T-helper 17 cell (primary cell): Measurements from ENCODE around the gene OR1J4. TPM values are rescaled to one million over a fixed set of nuclear protein-coding genes. Genes with fewer than 3 reads are reported as not detected.
"Not testable (repeated sequence)": the region's sequence is repeated elsewhere in the genome, so short reads cannot be mapped to it uniquely, and the experiment has no call there.

Experiments used
- ATAC-seq: fragments of 150-1000 bp; cut with Tn5 transposase; 2 replicates; pipeline ENCODE4 v1.10.0; 2021; ENCODE audit warnings: mild to moderate bottlenecking, moderate library complexity
- DNase-seq, 3 donors: peaks; one replicate each; pipeline versions ENCODE4 v3.0.0 to v3.0.0-alpha.2; 2020 to 2021
- H3K9me3 ChIP-seq: one replicate; pipeline ENCODE4 v1.7.0; 2013; ENCODE audit warnings: low read length, mild to moderate bottlenecking; ENCODE audit not compliant: control insufficient read depth, poor library complexity, severe bottlenecking
- H3K27ac Mint-ChIP-seq: one replicate; pipeline ENCODE4 v1.8.0; 2022; ENCODE audit warnings: mild to moderate bottlenecking, moderate library complexity, mixed read lengths
- H3K27me3 Mint-ChIP-seq: one replicate; pipeline ENCODE4 v1.8.0; 2022; ENCODE audit warnings: mixed read lengths
- H3K36me3 Mint-ChIP-seq: one replicate; pipeline ENCODE4 v1.8.0; 2022; ENCODE audit warnings: low read depth, mixed read lengths
- H3K4me1 Mint-ChIP-seq: one replicate; pipeline ENCODE4 v1.8.0; 2022; ENCODE audit warnings: mild to moderate bottlenecking, mixed read lengths
- H3K4me3 Mint-ChIP-seq: one replicate; pipeline ENCODE4 v1.8.0; 2022; ENCODE audit warnings: mild to moderate bottlenecking, moderate library complexity, mixed read lengths
- total RNA-seq, 4 donors: library from RNA in 2 of 4; stranded (reverse) in 2 of 4; gene quantifications; one replicate each; pipeline ENCODE4 v1.2.3 and lab custom pipeline; 2022 to 2026

OR1J4 gene
- total RNA-seq, 2 donors from 2014 or later = 0.40 to 0.50 TPM

GRCh38 chr9:122536134-122536533 lies 17.2 kb downstream of the OR1J4 start:
- Mint-ChIP-seq H3K27me3 (peaks cover 6% of the 10 kb centered on the region), H3K27ac (no peak overlapping the region), H3K4me3 (no peak overlapping the region), H3K4me1 (peaks cover 6% of the 10 kb centered on the region), H3K36me3 (no peaks in the 10 kb centered on the region)
- ATAC-seq = no peak
- H3K9me3 ChIP-seq = no peaks in the 10 kb centered on the region
- DNase-seq = no peak

GRCh38 chr9:122537066-122537465 lies 18.1 kb downstream of the OR1J4 start:
- not testable (repeated sequence) for H3K4me3 Mint-ChIP-seq, H3K27ac Mint-ChIP-seq, H3K4me1 Mint-ChIP-seq, DNase-seq, H3K9me3 ChIP-seq, H3K36me3 Mint-ChIP-seq, ATAC-seq
- H3K27me3 Mint-ChIP-seq = peaks cover 14% of the 10 kb centered on the region

- Mint-ChIP-seq H3K36me3 (no peaks in the 10 kb centered on the region), H3K4me1 (peaks cover 6% of the 10 kb centered on the region), H3K27me3 (peaks cover 11% of the 10 kb centered on the region), H3K4me3 (no peak overlapping the region), H3K27ac (no peak overlapping the region)
- H3K9me3 ChIP-seq = no peaks in the 10 kb centered on the region
- DNase-seq (no peak), ATAC-seq (no peak)
Observed at GRCh38 chr9:122538757-122539156, 19.8 kb downstream of the OR1J4 start.

GRCh38 chr9:122546196-122546595 lies 27.3 kb downstream of the OR1J4 start:
- Mint-ChIP-seq H3K4me3 (no peak overlapping the region), H3K27ac (no peak overlapping the region), H3K27me3 (peaks cover 9% of the 10 kb centered on the region), H3K36me3 (peaks cover 2% of the 10 kb centered on the region), H3K4me1 (no peaks in the 10 kb centered on the region)
- no peak for DNase-seq
- no peak for ATAC-seq
- no peaks in the 10 kb centered on the region for H3K9me3 ChIP-seq

GRCh38 chr9:122551371-122551770 lies 32.4 kb downstream of the OR1J4 start:
- Mint-ChIP-seq H3K4me1 (no peaks in the 10 kb centered on the region), H3K27me3 (peaks cover 11% of the 10 kb centered on the region), H3K27ac (no peak overlapping the region), H3K4me3 (no peak overlapping the region), H3K36me3 (peaks cover 6% of the 10 kb centered on the region)
- no peaks in the 10 kb centered on the region for H3K9me3 ChIP-seq
- ATAC-seq (no peak), DNase-seq (no peak)

- peaks cover 11% of the 10 kb centered on the region for H3K27me3 Mint-ChIP-seq
Observed at GRCh38 chr9:122552812-122553211, 33.9 kb downstream of the OR1J4 start, which contains the start of gene OR1N2. Gene OR1N2, plus strand, starts transcription at chr9:122553112. Its CDS starts 100 bp downstream, at chr9:122553212.

GRCh38 chr9:122561446-122561845 lies 42.5 kb downstream of the OR1J4 start:
- Mint-ChIP-seq H3K27ac (no peak overlapping the region), H3K27me3 (no peaks in the 10 kb centered on the region), H3K36me3 (no peaks in the 10 kb centered on the region), H3K4me3 (no peak overlapping the region), H3K4me1 (no peaks in the 10 kb centered on the region)
- ATAC-seq (no peak), DNase-seq (no peak)
- H3K9me3 ChIP-seq = no peaks in the 10 kb centered on the region

More at GRCh38 chr9:122552812-122553211, 33.9 kb downstream of the OR1J4 start, which contains the start of gene OR1N2:
- no peak within 1 kb of the TSS for H3K4me3 Mint-ChIP-seq
- no peak for ATAC-seq
- no peaks in the 10 kb centered on the region for H3K4me1 Mint-ChIP-seq
- no peak within 1 kb of the TSS for H3K27ac Mint-ChIP-seq
- DNase-seq = no peak
- H3K36me3 Mint-ChIP-seq = peaks cover 6% of the 10 kb centered on the region
- no peaks in the 10 kb centered on the region for H3K9me3 ChIP-seq

- H3K27me3 Mint-ChIP-seq = no peaks in the 10 kb centered on the region
- H3K9me3 ChIP-seq = no peaks in the 10 kb centered on the region
- H3K4me3 Mint-ChIP-seq = no peak overlapping the region
- DNase-seq (no peak), ATAC-seq (no peak)
- no peaks in the 10 kb centered on the region for H3K36me3 Mint-ChIP-seq
- H3K27ac Mint-ChIP-seq = no peak overlapping the region
- no peaks in the 10 kb centered on the region for H3K4me1 Mint-ChIP-seq
Observed at GRCh38 chr9:122562134-122562760, 43.3 kb downstream of the OR1J4 start.

- H3K4me3 Mint-ChIP-seq = no peak overlapping the region
- ATAC-seq (no peak), DNase-seq (no peak)
- H3K36me3 Mint-ChIP-seq = no peaks in the 10 kb centered on the region
- H3K4me1 Mint-ChIP-seq = peaks cover 2% of the 10 kb centered on the region
- no peak overlapping the region for H3K27ac Mint-ChIP-seq
- no peaks in the 10 kb centered on the region for H3K27me3 Mint-ChIP-seq
- H3K9me3 ChIP-seq = no peaks in the 10 kb centered on the region
Observed at GRCh38 chr9:122567901-122568300, 49.0 kb downstream of the OR1J4 start.

Other genes starting within 250 kb of the OR1J4 start
- gene PTGS1, start 148.1 kb upstream of the OR1J4 start, total RNA-seq = 100 to 1,000 TPM in 1 of 2 donors, 1 to 10 TPM in 1; 3.0 to 123 TPM
- gene OR1J1, start 41.2 kb upstream of the OR1J4 start, total RNA-seq = not detected
- under 1 TPM; 0.30 to 0.37 TPM for gene OR1J2, start 8.3 kb upstream of the OR1J4 start, total RNA-seq
- gene OR1N1, start 8.2 kb downstream of the OR1J4 start, total RNA-seq = not detected
- gene OR1N2, start 34.0 kb downstream of the OR1J4 start, total RNA-seq = 1 to 10 TPM in 1 of 2 donors, under 1 TPM in 1; 0.31 to 1.2 TPM
- not detected for gene OR1L8, start 64.2 kb downstream of the OR1J4 start, total RNA-seq
- gene OR1Q1, start 95.6 kb downstream of the OR1J4 start, total RNA-seq = under 1 TPM; 0.40 to 0.96 TPM
- not detected for gene OR1B1, start 138.5 kb downstream of the OR1J4 start, total RNA-seq
- not detected for gene OR1L1, start 142.6 kb downstream of the OR1J4 start, total RNA-seq
- not detected for gene OR1L3, start 156.0 kb downstream of the OR1J4 start, total RNA-seq
- not detected for gene OR1L4, start 204.8 kb downstream of the OR1J4 start, total RNA-seq
- not detected for gene OR1L6, start 223.2 kb downstream of the OR1J4 start, total RNA-seq